ENCODE data around the gene RPP21.

The RPP21 gene

DNA sequence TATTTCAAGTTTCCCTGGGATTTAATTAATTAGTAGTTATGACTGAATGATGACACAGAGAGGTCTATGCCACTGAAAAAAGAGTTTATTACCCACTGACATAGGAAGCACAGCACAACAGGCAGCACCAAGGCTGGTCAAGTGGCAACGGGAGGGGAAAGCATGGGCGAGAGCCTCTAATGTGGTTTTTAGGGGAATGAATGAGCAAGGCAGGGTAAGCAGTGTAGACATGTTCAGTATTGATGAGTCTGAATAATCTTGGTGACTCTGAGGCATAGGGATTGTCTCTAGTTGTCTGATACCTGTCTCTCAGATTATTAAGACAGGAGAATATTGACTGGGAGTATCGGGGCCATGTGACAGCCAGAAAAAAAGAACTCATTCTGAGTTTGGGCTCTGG is 46.3 kb downstream of the RPP21 start:
- no peak for DNase-seq

- DNase-seq: no peak
These were observed 49.2 kb downstream of the RPP21 start for GRCh38 chr6:30394139-30394538.

Measured in suppressor macrophage treated with lipopolysaccharide for 4 hours (primary cell).